ENCODE results near the gene AP2B1. TPM values are rescaled to one million over a fixed set of nuclear protein-coding genes. Genes with fewer than 3 reads are reported as not detected.

Gene AP2B1
- total RNA-seq, 1 donor from 2014 or later: 145 TPM

- DNase-seq: no peak
- no peak for ATAC-seq
These were observed 126.1 kb downstream of the AP2B1 start for GRCh38 chr17:35713069-35713728.

DNA sequence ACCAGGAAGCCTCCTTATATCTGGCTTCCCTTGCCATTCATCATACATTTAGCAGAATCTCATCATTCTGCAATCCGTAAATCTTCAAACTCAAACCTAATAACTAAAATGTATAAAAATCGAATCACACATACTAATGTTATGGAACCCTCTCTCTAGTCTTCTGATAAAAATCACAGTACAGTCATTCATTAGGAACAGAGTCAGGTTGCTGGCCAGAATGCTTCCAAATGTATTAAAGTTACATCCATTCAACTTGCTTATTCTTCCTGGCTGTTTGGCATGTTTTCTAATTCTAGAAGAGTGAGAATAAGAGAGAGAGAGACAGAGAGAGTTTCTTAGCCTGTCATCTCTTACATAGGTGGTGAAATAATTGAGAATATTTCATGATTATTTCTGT lies 127.9 kb downstream of the AP2B1 start:
- Histone ChIP-seq H3K27ac (no peak overlapping the region), H3K4me3 (no peak overlapping the region), H3K36me3 (peaks cover 83% of the 10 kb centered on the region), H3K9me3 (no peaks in the 10 kb centered on the region), H3K4me1 (peaks cover 51% of the 10 kb centered on the region), H3K27me3 (ENCODE audit: low read depth) (no peaks in the 10 kb centered on the region)
- ATAC-seq: no peak
- intact Hi-C loops (cut with DNase I): no loop called here
- DNase-seq: no peak
- TF ChIP-seq, protein P1, sequence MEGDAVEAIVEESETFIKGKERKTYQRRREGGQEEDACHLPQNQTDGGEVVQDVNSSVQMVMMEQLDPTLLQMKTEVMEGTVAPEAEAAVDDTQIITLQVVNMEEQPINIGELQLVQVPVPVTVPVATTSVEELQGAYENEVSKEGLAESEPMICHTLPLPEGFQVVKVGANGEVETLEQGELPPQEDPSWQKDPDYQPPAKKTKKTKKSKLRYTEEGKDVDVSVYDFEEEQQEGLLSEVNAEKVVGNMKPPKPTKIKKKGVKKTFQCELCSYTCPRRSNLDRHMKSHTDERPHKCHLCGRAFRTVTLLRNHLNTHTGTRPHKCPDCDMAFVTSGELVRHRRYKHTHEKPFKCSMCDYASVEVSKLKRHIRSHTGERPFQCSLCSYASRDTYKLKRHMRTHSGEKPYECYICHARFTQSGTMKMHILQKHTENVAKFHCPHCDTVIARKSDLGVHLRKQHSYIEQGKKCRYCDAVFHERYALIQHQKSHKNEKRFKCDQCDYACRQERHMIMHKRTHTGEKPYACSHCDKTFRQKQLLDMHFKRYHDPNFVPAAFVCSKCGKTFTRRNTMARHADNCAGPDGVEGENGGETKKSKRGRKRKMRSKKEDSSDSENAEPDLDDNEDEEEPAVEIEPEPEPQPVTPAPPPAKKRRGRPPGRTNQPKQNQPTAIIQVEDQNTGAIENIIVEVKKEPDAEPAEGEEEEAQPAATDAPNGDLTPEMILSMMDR (IDR thresholded peaks at IDR 0.05): no peak

More at GRCh38 chr17:35713069-35713728, 126.1 kb downstream of the AP2B1 start:
- Histone ChIP-seq H3K9me3 (no peaks in the 10 kb centered on the region), H3K4me1 (peaks cover 48% of the 10 kb centered on the region), H3K4me3 (no peak overlapping the region), H3K27me3 (ENCODE audit: low read depth) (no peaks in the 10 kb centered on the region), H3K36me3 (peaks cover 86% of the 10 kb centered on the region), H3K27ac (no peak overlapping the region)
- intact Hi-C loops (cut with DNase I): no loop called here
- TF ChIP-seq, protein P1 (IDR thresholded peaks at IDR 0.05): no peak

GRCh38 chr17:35715416-35715815 lies 128.3 kb downstream of the AP2B1 start:
- Histone ChIP-seq H3K36me3 (peaks cover 81% of the 10 kb centered on the region), H3K4me1 (peaks cover 51% of the 10 kb centered on the region), H3K4me3 (no peak overlapping the region), H3K9me3 (no peaks in the 10 kb centered on the region), H3K27ac (no peak overlapping the region), H3K27me3 (ENCODE audit: low read depth) (no peaks in the 10 kb centered on the region)
- intact Hi-C loops (cut with DNase I): no loop called here
- TF ChIP-seq, protein P1 (IDR thresholded peaks at IDR 0.05): no peak
- DNase-seq: no peak
- ATAC-seq: no peak

DNA sequence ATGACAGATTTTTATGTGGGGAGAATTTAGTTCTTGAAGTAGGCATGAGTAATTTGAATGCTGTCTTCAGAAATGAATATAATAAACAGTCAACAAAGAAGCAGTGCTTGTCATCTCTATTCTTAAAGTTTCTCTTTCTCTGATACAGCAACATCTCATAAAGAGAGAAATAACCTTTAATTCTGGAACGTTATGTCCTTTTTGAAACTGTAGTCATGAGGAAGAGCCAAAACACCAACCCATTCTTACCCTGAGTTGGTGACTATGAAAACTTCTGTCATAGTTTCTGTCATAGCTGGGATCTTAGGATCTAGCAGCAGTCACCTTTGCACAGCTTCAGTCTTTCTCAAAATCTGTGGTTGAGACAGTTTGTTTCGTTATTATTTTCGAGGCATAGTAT lies 129.1 kb downstream of the AP2B1 start:
- Histone ChIP-seq H3K36me3 (peaks cover 78% of the 10 kb centered on the region), H3K27ac (peak overlapping the region; percentile 66)
- TF ChIP-seq, protein P1 (IDR thresholded peaks at IDR 0.05): no peak

DNA sequence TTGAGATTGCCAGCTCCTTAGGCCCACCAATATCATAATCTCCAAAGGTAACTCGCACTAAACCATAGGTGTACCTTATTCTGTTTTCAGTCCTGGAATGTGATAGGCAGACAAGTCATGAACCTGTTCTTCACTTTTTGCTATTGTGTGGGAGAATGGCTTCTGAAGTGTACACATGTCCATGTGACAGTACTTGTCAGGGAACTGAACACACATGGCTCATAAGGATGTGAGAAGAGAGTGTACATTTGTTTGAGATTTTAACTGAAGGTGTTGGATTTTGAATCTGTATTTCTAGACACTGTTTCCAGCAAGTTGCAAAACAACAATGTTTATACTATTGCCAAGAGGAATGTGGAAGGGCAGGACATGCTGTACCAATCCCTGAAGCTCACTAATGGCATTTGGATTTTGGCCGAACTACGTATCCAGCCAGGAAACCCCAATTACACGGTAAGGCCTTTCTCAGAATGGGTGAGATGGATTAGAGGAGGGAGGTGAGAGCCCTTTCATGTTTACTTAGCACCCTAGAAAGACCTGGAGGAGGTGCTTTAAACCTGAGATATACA lies 129.9 kb downstream of the AP2B1 start:
- TF ChIP-seq, protein P1 (IDR thresholded peaks at IDR 0.05): no peak
- Histone ChIP-seq H3K27me3 (ENCODE audit: low read depth) (no peaks in the 10 kb centered on the region), H3K9me3 (no peaks in the 10 kb centered on the region), H3K27ac (peak overlapping the region; percentile 66), H3K36me3 (peaks cover 79% of the 10 kb centered on the region), H3K4me1 (peaks cover 51% of the 10 kb centered on the region), H3K4me3 (no peak overlapping the region)
- DNase-seq (no peak), ATAC-seq (peak; percentile 92)
- intact Hi-C loops (cut with DNase I): no loop called here

More for the DNA sequence above, 129.1 kb downstream of the AP2B1 start:
- intact Hi-C loops (cut with DNase I): no loop called here
- Histone ChIP-seq H3K9me3 (no peaks in the 10 kb centered on the region), H3K4me3 (no peak overlapping the region), H3K4me1 (peaks cover 51% of the 10 kb centered on the region), H3K27me3 (ENCODE audit: low read depth) (no peaks in the 10 kb centered on the region)
- ATAC-seq (no peak), DNase-seq (no peak)

Data from lower lobe of right lung (tissue), 2 donors.